ENCODE results near the gene NUP214.
"Not testable (repeated sequence)": the region's sequence is repeated elsewhere in the genome, so short reads cannot be mapped to it uniquely, and the experiment has no call there.

NUP214 gene

GRCh38 chr9:131193051-131193450 is 67.7 kb downstream of the NUP214 start:
- DNase-seq (ENCODE audit: low read depth in 2 of 2): no peak

- no peak for DNase-seq (ENCODE audit: low read depth in 2 of 2)
Measured at GRCh38 chr9:131194762-131195161, 69.4 kb downstream of the NUP214 start.

GRCh38 chr9:131197160-131197911 is 72.0 kb downstream of the NUP214 start:
- DNase-seq (ENCODE audit: low read depth in 2 of 2): no peak

DNA sequence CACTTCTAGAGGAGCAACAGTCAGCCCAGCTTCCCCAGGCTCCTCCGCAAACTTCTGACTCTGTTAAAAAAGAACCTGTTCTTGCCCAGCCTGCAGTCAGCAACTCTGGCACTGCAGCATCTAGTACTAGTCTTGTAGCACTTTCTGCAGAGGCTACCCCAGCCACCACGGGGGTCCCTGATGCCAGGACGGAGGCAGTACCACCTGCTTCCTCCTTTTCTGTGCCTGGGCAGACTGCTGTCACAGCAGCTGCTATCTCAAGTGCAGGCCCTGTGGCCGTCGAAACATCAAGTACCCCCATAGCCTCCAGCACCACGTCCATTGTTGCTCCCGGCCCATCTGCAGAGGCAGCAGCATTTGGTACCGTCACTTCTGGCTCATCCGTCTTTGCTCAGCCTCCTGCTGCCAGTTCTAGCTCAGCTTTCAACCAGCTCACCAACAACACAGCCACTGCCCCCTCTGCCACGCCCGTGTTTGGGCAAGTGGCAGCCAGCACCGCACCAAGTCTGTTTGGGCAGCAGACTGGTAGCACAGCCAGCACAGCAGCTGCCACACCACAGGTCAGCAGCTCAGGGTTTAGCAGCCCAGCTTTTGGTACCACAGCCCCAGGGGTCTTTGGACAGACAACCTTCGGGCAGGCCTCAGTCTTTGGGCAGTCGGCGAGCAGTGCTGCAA is 72.8 kb downstream of the NUP214 start:
- DNase-seq (ENCODE audit: low read depth in 2 of 2): no peak

GRCh38 chr9:131201856-131202255 is 76.5 kb downstream of the NUP214 start:
- DNase-seq (ENCODE audit: low read depth in 2 of 2): no peak

GRCh38 chr9:131203431-131204218 is 78.2 kb downstream of the NUP214 start:
- DNase-seq (ENCODE audit: low read depth in 2 of 2): no peak

DNA sequence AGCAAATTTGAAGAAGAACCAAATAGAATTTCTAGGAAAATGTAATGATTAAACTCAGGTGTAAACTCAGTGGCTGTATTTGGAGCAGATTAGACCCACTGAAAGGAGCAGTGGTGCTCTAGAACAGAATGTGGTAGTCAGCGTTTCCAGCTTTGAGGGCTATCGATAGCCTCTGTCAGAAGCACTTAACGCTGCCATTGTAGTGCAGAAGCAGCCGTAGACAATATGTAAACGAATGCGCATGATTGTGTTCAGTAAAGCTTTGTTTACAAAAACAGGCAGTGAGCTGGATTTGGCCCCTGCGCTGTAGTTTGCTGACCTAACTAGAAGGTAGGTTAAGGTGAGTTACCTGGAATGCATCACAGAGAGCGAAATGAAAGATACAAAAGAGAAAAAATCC is 78.9 kb downstream of the NUP214 start:
- no peak for DNase-seq (ENCODE audit: low read depth in 2 of 2)

GRCh38 chr9:131206495-131206894 is 81.1 kb downstream of the NUP214 start:
- DNase-seq (ENCODE audit: low read depth in 2 of 2): no peak

- not testable (repeated sequence) for DNase-seq (ENCODE audit: low read depth in 2 of 2)
Measured at GRCh38 chr9:131211920-131212319, 86.5 kb downstream of the NUP214 start.

- no peak for DNase-seq (ENCODE audit: low read depth in 2 of 2)
Measured at GRCh38 chr9:131214286-131214856, 89.0 kb downstream of the NUP214 start.

- no peak for DNase-seq (ENCODE audit: low read depth in 2 of 2)
Measured at GRCh38 chr9:131214876-131215275, 89.5 kb downstream of the NUP214 start.

DNA sequence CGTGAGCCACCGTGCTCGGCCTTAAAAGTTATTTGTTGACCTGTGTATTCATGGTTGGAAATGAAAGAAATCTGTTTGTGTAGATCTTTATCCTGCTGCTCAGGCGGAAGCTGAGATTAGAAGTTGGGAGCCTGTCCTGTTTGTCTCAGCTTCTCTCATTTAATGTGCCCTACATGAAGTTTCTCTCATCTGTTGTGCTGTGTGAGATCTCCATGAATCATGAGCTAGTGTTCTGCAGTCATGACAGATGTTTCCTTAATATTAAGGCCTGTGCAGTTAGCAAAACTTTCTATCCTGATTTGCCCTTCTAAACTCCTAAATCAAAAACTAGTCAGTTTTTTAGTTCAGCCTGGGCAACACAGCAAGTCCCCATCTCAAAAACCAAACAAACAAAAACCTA is 91.4 kb downstream of the NUP214 start:
- DNase-seq (ENCODE audit: low read depth in 2 of 2): no peak

DNA sequence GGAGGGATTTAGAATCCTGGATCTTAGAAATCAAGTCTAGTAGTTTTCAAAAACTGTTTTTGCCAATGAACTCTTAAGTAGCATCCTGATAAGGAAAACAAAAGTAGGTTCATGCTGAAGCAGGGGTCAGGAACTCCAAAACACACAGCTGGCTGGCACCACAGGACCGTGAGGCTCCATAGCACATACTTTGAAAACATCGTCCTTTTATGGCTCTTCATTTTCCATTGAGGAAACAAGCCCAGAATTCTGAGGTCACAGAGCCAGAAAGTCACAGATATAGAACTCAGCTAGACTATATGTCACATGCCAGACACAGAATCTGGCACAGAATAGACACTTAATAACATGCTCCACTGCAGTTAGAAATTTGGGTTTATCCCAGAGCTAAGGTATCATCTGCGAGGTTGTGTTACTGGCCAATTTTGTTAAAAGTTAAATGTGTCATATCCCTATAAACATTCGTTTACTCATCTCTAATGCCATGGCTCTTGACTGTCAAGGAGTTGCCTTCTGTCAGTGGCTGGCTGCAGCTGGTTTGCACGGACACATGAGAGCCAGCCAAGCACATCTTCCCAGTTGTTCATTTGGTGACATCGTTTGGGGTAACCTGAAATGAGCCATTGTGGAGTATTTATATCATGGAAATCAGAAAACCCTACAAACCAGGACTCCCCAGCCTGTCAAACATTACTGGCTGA is 92.1 kb downstream of the NUP214 start:
- no peak for DNase-seq (ENCODE audit: low read depth in 2 of 2)

DNA sequence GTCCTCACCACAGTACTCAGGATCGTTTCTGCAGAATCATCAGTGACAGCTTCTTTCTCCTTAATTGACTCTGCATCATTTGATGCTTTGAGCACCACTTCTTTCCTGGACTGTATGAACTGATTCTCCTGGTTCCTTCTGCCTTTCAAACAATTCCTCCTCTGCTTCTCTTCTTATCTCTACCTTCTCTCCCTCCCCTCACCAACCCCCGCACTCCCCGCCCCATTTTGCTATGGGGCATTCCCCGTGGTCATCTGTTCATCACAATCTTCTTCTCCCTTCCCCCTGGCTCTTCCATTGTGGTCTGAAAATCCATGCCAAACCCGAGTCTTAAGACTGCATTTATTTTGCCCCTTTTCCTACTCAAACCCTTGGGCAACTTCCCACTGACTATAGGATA is 93.0 kb downstream of the NUP214 start:
- no peak for DNase-seq (ENCODE audit: low read depth in 2 of 2)

DNA sequence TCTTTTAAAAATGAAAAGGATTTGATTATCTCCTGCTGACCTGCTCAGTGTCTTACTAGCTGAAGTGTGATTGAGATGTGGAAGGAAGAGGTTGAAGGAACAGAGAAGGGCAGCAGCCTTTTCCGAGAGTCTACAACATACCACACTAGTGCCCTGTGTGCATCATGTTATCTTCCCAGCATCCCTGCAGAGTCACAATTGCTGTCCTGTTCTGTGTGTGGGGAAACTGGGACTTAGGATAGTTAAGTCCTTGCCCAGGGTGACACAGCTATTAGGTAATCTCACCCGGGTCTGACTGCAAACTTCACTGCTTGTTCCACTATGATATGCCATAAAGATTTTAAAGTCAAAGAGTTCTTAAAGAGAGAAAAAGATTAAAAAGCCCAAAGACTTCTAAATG is 95.1 kb downstream of the NUP214 start:
- DNase-seq (ENCODE audit: low read depth in 2 of 2): no peak

DNA sequence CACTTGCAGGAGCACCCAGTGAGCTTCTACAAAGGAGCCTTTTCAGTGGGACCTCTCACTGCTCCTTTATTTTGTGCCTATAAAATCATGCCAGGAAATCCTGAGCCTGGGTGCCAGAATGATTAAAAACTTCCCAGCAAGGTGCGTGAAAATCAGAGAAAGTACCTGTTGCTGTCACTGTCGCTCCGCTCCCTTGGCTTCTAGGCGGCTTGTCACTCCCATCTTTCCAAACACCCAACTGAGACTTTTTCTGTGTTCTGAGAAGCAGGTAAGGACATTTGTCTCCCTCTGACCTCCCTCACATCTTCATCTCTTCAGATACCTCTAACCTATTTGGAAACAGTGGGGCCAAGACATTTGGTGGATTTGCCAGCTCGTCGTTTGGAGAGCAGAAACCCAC is 97.1 kb downstream of the NUP214 start:
- no peak for DNase-seq (ENCODE audit: low read depth in 2 of 2)

DNA sequence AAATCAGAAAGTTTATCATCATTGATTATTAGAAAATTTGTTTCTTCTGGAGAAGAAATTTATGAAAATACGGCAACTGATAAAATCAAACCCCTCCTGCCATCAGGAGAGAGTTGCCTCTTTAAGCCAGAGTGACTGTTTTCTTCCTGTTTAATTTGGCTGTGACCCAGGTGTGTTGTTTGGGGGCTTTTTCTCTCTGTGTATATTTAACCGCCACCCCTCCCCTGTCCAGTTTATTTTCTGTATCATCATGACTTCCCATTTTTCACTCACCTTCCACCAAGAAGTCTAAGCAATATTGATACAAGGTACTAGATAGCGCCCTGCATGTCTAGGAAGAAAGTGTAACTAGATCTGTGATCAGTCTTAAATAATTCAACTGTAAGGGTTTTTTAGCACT is 100.8 kb downstream of the NUP214 start:
- no peak for DNase-seq (ENCODE audit: low read depth in 2 of 2)

DNA sequence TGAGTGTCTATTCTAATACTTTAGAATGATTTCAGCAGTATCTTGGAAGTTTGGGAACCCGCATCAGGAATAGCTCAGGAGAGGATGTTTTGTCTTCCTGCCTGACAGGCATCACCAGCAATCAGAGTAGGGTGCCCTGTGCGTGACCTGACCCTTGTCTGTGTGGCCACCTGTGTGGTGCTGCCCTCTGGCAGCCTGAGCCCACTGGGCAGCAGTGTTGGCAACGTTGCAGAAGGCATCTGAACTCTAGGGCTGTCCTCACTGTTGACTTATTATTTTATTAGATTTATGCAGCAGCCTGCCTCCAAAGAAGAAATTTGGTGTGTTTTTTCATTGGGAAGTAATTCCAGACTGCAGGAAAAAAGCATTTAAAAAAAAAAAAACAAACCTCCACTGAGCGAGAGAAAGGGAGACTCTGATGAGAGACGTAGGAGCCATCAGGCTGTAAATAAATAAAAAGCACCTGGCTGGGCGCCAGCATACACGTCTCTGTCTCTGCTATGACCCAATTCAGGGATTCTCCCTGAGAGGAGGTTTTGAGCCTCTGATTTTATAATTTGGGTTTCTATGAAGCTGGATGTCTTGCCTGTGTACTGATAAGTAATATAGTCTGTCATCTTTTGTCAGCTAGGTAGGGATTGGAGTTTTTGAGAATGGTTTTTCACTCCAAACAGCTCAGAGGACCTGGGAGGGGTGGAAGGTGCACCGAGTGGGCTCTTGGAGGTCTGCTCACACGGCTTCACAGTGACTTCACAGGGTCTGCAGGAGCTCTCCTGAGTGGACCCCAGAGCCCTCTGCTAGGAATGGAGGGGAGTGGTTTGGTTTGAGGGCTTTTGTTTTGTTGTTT is 101.9 kb downstream of the NUP214 start:
- DNase-seq (ENCODE audit: low read depth in 2 of 2): no peak

GRCh38 chr9:131227959-131228460 is 102.6 kb downstream of the NUP214 start:
- DNase-seq (ENCODE audit: low read depth in 2 of 2): no peak

- no peak for DNase-seq (ENCODE audit: low read depth in 2 of 2)
Measured at GRCh38 chr9:131228988-131229387, 103.6 kb downstream of the NUP214 start.

- DNase-seq (ENCODE audit: low read depth in 2 of 2): no peak
Measured at GRCh38 chr9:131233556-131233955, 108.2 kb downstream of the NUP214 start.

Data from stimulated activated CD8-positive, alpha-beta memory T cell treated with anti-CD3 and anti-CD28 coated beads, Interleukin-15, amount 100 ng/mL, for 48 hours (primary cell).